GM12878 (cell line): ENCODE measurements around the gene TCF7. TPM values are rescaled to one million over a fixed set of nuclear protein-coding genes. Genes with fewer than 3 reads are reported as not detected.

Experiments used
- ATAC-seq: fragments of 200-7000 bp; cut with Tn5 transposase; 3 replicates; pipeline ENCODE4 v1.9.1; 2020; ENCODE audit warnings: mild to moderate bottlenecking, moderate library complexity
- BruUV-seq: library from RNA; stranded (reverse); fragments of 400-500 nt; replicated peaks from 2 replicates; lab custom pipeline; 2021; lab: Mats Ljungman, UMichigan
- CTCF ChIA-PET: fragments of 300-600 bp; sonication (Branson Sonifier 250); formaldehyde crosslinking; extraction: SDS; loops from one replicate; lab custom pipeline; 2021; ENCODE audit warnings: inconsistent platforms; lab: Yijun Ruan, JAX
- POLR2A ChIA-PET: fragments of 350-600 bp; formaldehyde crosslinking; extraction: SDS; loops from one replicate; lab custom pipeline; 2021; ENCODE audit warnings: inconsistent platforms; lab: Charles Lee
- RAD21 ChIA-PET: fragments of 300-600 bp; sonication (Branson Sonifier 250); formaldehyde crosslinking; loops from one replicate; lab custom pipeline; 2023; ENCODE audit warnings: antibody characterized with exemption; ENCODE audit not compliant: unreplicated experiment; lab: Charles Lee
- SMC1A ChIA-PET: fragments of 300-600 bp; sonication (Branson Sonifier 250); formaldehyde crosslinking; loops from one replicate; lab custom pipeline; 2023; ENCODE audit not compliant: unreplicated experiment, uncharacterized antibody; lab: Charles Lee
- DNase-seq: peaks from one replicate; pipeline ENCODE4 v3.0.0-alpha.2; 2011; ENCODE audit warnings: low read depth, low spot score
- FAIRE-seq: peaks from 3 replicates; lab custom pipeline; 2011; peaks lifted over from hg19 to GRCh38; lab: Jason Lieb, UNC
- H2AFZ ChIP-seq: 2 replicates; pipeline ENCODE4 v1.6.0; 2011; ENCODE audit warnings: low read depth, low read length, control low read depth; ENCODE audit not compliant: control insufficient read depth
- H3K27ac ChIP-seq: 2 replicates; pipeline ENCODE4 v1.5.1; 2011; ENCODE audit warnings: control low read depth; ENCODE audit not compliant: control insufficient read depth, insufficient read depth
- H3K27me3 ChIP-seq, 2 experiments: replicated peaks in 1 of 2; 2 replicates each; pipeline versions ENCODE4 v1.6.0 to v1.6.1; 2011; ENCODE audit warnings: low read length in 1 of 2; ENCODE audit not compliant: control insufficient read depth in 2 of 2, insufficient read depth in 2 of 2
- H3K36me3 ChIP-seq, 2 experiments: 2 replicates each; pipeline ENCODE4 v1.5.1; 2011; ENCODE audit warnings: low read length in 1 of 2; ENCODE audit not compliant: control insufficient read depth in 2 of 2, insufficient read depth in 2 of 2
- H3K4me1 ChIP-seq: 2 replicates; pipeline ENCODE4 v1.6.1; 2011; ENCODE audit warnings: mild to moderate bottlenecking, low read length, moderate library complexity, mixed read lengths; ENCODE audit not compliant: control insufficient read depth, insufficient read depth
- H3K4me2 ChIP-seq: 2 replicates; pipeline ENCODE4 v1.6.0; 2011; ENCODE audit warnings: control low read depth; ENCODE audit not compliant: control insufficient read depth, insufficient read depth
- H3K4me3 ChIP-seq: fragments of 200-600 bp; sonication (generic); 2 replicates; pipeline ENCODE4 v1.5.1; 2016
- H3K79me2 ChIP-seq: 2 replicates; pipeline ENCODE4 v1.6.0; 2011; ENCODE audit warnings: low read length; ENCODE audit not compliant: control insufficient read depth, insufficient read depth
- H3K9ac ChIP-seq: 2 replicates; pipeline ENCODE4 v1.8.0; 2011; ENCODE audit warnings: low read length, control low read depth, mixed read lengths; ENCODE audit not compliant: control insufficient read depth, insufficient read depth
- H3K9me3 ChIP-seq: replicated peaks from 3 replicates; pipeline ENCODE4 v1.5.1; 2011; ENCODE audit warnings: mild to moderate bottlenecking, low read length; ENCODE audit not compliant: control insufficient read depth, insufficient read depth
- H4K20me1 ChIP-seq: 2 replicates; pipeline ENCODE4 v1.6.0; 2011; ENCODE audit not compliant: control insufficient read depth, insufficient read depth
- ATF2 ChIP-seq: IDR thresholded peaks from 2 replicates; pipeline ENCODE4 v1.6.1; 2012; ENCODE audit warnings: low read length, inconsistent platforms
- ATF7 ChIP-seq: fragments of 450-650 bp; IDR thresholded peaks from 2 replicates; pipeline ENCODE4 v1.6.1; 2016; ENCODE audit warnings: low read depth, mild to moderate bottlenecking
- BRCA1 ChIP-seq: IDR thresholded peaks from 2 replicates; pipeline ENCODE4 v1.6.1; 2011; ENCODE audit warnings: low read depth, low read length, improper control_type of control experiment
- CREB1 ChIP-seq: IDR thresholded peaks from 2 replicates; pipeline ENCODE4 v1.6.1; 2012; ENCODE audit warnings: low read depth, mild to moderate bottlenecking, inconsistent platforms
- ELK1 ChIP-seq: IDR thresholded peaks from 2 replicates; pipeline ENCODE4 v1.6.1; 2012; ENCODE audit warnings: low read depth, low read length, improper control_type of control experiment
- ESRRA ChIP-seq: IDR thresholded peaks from 2 replicates; pipeline ENCODE4 v1.6.1; 2012; ENCODE audit warnings: mild to moderate bottlenecking, low read length, improper control_type of control experiment
- ETV6 ChIP-seq, 2 experiments: fragments of 450-650 bp in 1 of 2; IDR thresholded peaks in 1 of 2; conservative IDR thresholded peaks in 1 of 2; 2 replicates each; pipeline ENCODE4 v1.6.1; 2014; ENCODE audit warnings: antibody characterized with exemption in 1 of 2, borderline replicate concordance in 1 of 2, low read depth in 1 of 2, mild to moderate bottlenecking in 1 of 2, moderate library complexity in 1 of 2
- GATAD2B ChIP-seq: fragments of 450-650 bp; conservative IDR thresholded peaks from 2 replicates; pipeline ENCODE4 v1.6.1; 2017; ENCODE audit warnings: low read depth, mild to moderate bottlenecking, moderate library complexity
- HDGF ChIP-seq: fragments of 450-650 bp; IDR thresholded peaks from 2 replicates; pipeline ENCODE4 v1.6.1; 2016; ENCODE audit warnings: antibody characterized with exemption
- MAX ChIP-seq: IDR thresholded peaks from 2 replicates; pipeline ENCODE4 v1.6.1; 2012; ENCODE audit warnings: low read depth, low read length, improper control_type of control experiment
- MEF2A ChIP-seq: IDR thresholded peaks from 2 replicates; pipeline ENCODE4 v1.6.1; 2011; ENCODE audit warnings: low read depth, mild to moderate bottlenecking, low read length, moderate library complexity; ENCODE audit not compliant: insufficient read depth
- NBN ChIP-seq: fragments of 450-650 bp; IDR thresholded peaks from 2 replicates; pipeline ENCODE4 v1.6.1; 2016
- NFXL1 ChIP-seq: fragments of 450-650 bp; IDR thresholded peaks from 2 replicates; pipeline ENCODE4 v1.6.1; 2017; ENCODE audit warnings: antibody characterized with exemption, mild to moderate bottlenecking, borderline replicate concordance
- RBBP5 ChIP-seq: fragments of 200-600 bp; sonication (generic); conservative IDR thresholded peaks from 2 replicates; pipeline ENCODE4 v1.6.1; 2016
- SIX5 ChIP-seq: IDR thresholded peaks from 2 replicates; pipeline ENCODE4 v1.6.1; 2011; ENCODE audit warnings: mild to moderate bottlenecking, low read depth, low read length, moderate library complexity; ENCODE audit not compliant: severe bottlenecking
- SMAD1 ChIP-seq: fragments of 450-650 bp; IDR thresholded peaks from 2 replicates; pipeline ENCODE4 v1.6.1; 2018; ENCODE audit warnings: mild to moderate bottlenecking, low read depth; ENCODE audit not compliant: partially characterized antibody
- TBL1XR1 ChIP-seq: IDR thresholded peaks from 2 replicates; pipeline ENCODE4 v1.6.1; 2012; ENCODE audit warnings: low read depth, low read length, improper control_type of control experiment
- YBX1 ChIP-seq: fragments of 450-650 bp; IDR thresholded peaks from 2 replicates; pipeline ENCODE4 v1.6.1; 2016; ENCODE audit warnings: antibody characterized with exemption
- WGBS: methylation state at CpG from one replicate; pipeline ENCODE4 v1.1.6; 2016; ENCODE audit warnings: low lambda C conversion rate; ENCODE audit not compliant: insufficient replicate concordance, insufficient coverage; ENCODE audit errors: missing lambda C conversion rate; 5-methylcytosine and 5-hydroxymethylcytosine counted together
- in situ Hi-C: fragments of 300-500 bp; cut with MboI; formaldehyde crosslinking; loops from 9 replicates; pipeline ENCODE4 v1.14.3; 2018; ENCODE audit warnings: mixed read lengths
- intact Hi-C: fragments of 100-400 bp; cut with micrococcal nuclease; formaldehyde crosslinking; loops from one replicate; pipeline ENCODE4 v1.14.2; 2022; ENCODE audit not compliant: unreplicated experiment
- polyA plus RNA-seq, 11 experiments: library from polyadenylated mRNA; depleted of rRNA in 4 of 11; unstranded in 6 of 11; stranded (reverse) in 5 of 11; fragments of >200 nt; fragmentation: Nextera tagmentation in 4 of 11; fragmentation: Illumina TruSeq in 1 of 11; extraction: Ambion mirVana in 4 of 11; extraction: Trizol in 1 of 11; gene quantifications; 1 replicate in 1 of 11; 2 replicates in 10 of 11; pipeline versions ENCODE4 v1.2.1 to v1.2.3, GENCODE V29; 2011 to 2016; ENCODE audit warnings: inconsistent platforms in 2 of 11, missing spikeins in 2 of 11, low read depth in 1 of 11
- total RNA-seq, 4 experiments: library from RNA; depleted of rRNA in 3 of 4; stranded (reverse); fragments of >200 nt in 3 of 4; fragmentation: Illumina TruSeq in 1 of 4; extraction: Trizol in 1 of 4; gene quantifications; 2 replicates each; pipeline versions ENCODE4 v1.2.1 to v1.2.3, GENCODE V29; 2013 to 2021

Gene TCF7
- total and polyA plus RNA-seq, 10 of the 15 experiments (the other 5 are each of a cell fraction or from before 2014, with no cell fraction given): 10.0 to 60.2 (median 23.6) TPM

- H3K4me3 ChIP-seq: no peak overlapping the region
- peaks cover 33 to 41% of the 10 kb centered on the region in 2 experiments for H3K36me3 ChIP-seq
- FAIRE-seq: peak; percentile 97
- H3K9ac ChIP-seq: peak overlapping the region; percentile 65
- WGBS: 3% methylated on average over 3 of the region's 3 CpGs
- H3K27ac ChIP-seq: peak overlapping the region; percentile 90
- ChIA-PET RAD21 (interaction anchor here (0.6 to 12.6 kb wide), 21 partner anchors 8 to 112 kb away, joined by 3 to 200 read pairs (median 5); partner anchors contain the start of gene TCF7), SMC1A (interaction anchor here (0.8 to 21.6 kb wide), 13 partner anchors 8 to 251 kb away, joined by 3 to 441 read pairs (median 4); no protein-coding TSS in a partner anchor), CTCF (interaction anchor here (0.5 to 24.1 kb wide), 20 partner anchors 8 to 302 kb away, joined by 3 to 792 read pairs (median 4); partner anchors contain the start of genes SKP1 and TCF7), POLR2A (interaction anchor here (0.7 to 19.5 kb wide), 13 partner anchors 8 to 135 kb away, joined by 3 to 291 read pairs (median 7); partner anchors contain the start of gene TCF7)
- no peaks in the 10 kb centered on the region for H3K9me3 ChIP-seq
- intact Hi-C loops: loop anchor here (1.0 kb wide), 1 partner anchor 38 kb away; no protein-coding TSS in a partner anchor
- no peak overlapping the region for H2AFZ ChIP-seq
- BruUV-seq: no TSS peak
- H4K20me1 ChIP-seq: no peaks in the 10 kb centered on the region
- no peaks in the 10 kb centered on the region for H3K27me3 ChIP-seq
- peak; percentile 89 for DNase-seq
- H3K79me2 ChIP-seq: peaks cover 23% of the 10 kb centered on the region
- in situ Hi-C loops: loop anchor here (5.0 kb wide), 2 partner anchors 36 to 96 kb away; no protein-coding TSS in a partner anchor
- peak overlapping the region; percentile 46 for H3K4me2 ChIP-seq
- ATAC-seq: peak; percentile 80
- peaks cover 61% of the 10 kb centered on the region for H3K4me1 ChIP-seq
- TF ChIP-seq MAX: no peak
- no peak for TF ChIP-seq ELK1
- peak; percentile 89 for TF ChIP-seq GATAD2B
- TF ChIP-seq ATF7: peak; percentile 88
- TF ChIP-seq CREB1: no peak
- TF ChIP-seq HDGF: no peak
- peak; percentile 85 for TF ChIP-seq SMAD1
- TF ChIP-seq BRCA1: no peak
- peak; percentile 54; the same call in 1 of the 2 replicates for TF ChIP-seq MEF2A
- no peak for TF ChIP-seq NFXL1
- TF ChIP-seq RBBP5: no peak
- no peak for TF ChIP-seq SIX5
- peak in 1 of 2 experiments; percentile 89; a peak in 2 of 4 replicates for TF ChIP-seq ETV6 (conservative IDR thresholded peaks at IDR 0.05 in 1 of 2, IDR thresholded peaks at IDR 0.05 in 1 of 2; ENCODE audit: borderline replicate concordance in 1 of 2, low read depth in 1 of 2)
- no peak for TF ChIP-seq ATF2
- TF ChIP-seq NBN: peak; percentile 73
- TF ChIP-seq ESRRA: no peak
- no peak for TF ChIP-seq YBX1
- peak; percentile 97 for TF ChIP-seq TBL1XR1
These were observed 24.2 kb downstream of the TCF7 start for GRCh38 chr5:134138416-134139376.
